HEK293T (cell line): Measurements from ENCODE around the gene SEC61A1.

Source experiments
- BHLHE40 ChIP-seq: fragments of 450-650 bp; IDR thresholded peaks from 2 replicates; pipeline ENCODE4 v1.6.1; 2016; ENCODE audit warnings: mild to moderate bottlenecking, moderate library complexity, borderline replicate concordance
- ELF4 ChIP-seq: fragments of 450-650 bp; IDR thresholded peaks from 2 replicates; pipeline ENCODE4 v1.6.1; 2017; ENCODE audit warnings: antibody characterized with exemption
- HDGF ChIP-seq: fragments of 450-650 bp; IDR thresholded peaks from 2 replicates; pipeline ENCODE4 v1.6.1; 2017; ENCODE audit warnings: antibody characterized with exemption, borderline replicate concordance
- SP1 ChIP-seq: fragments of 450-650 bp; IDR thresholded peaks from 2 replicates; pipeline ENCODE4 v1.6.1; 2017
- SUZ12 ChIP-seq: fragments of 450-650 bp; IDR thresholded peaks from 2 replicates; pipeline ENCODE4 v1.6.1; 2016; ENCODE audit warnings: mild to moderate bottlenecking
- TARDBP ChIP-seq: fragments of 450-650 bp; IDR thresholded peaks from 2 replicates; pipeline ENCODE4 v1.6.1; 2016
- ZNF384 ChIP-seq: fragments of 450-650 bp; IDR thresholded peaks from 2 replicates; pipeline ENCODE4 v1.6.1; 2016
- TF ChIP-seq, protein P1 (sequence below): fragments of 450-650 bp; IDR thresholded peaks from 2 replicates; pipeline ENCODE4 v1.6.1; 2016

DNA sequence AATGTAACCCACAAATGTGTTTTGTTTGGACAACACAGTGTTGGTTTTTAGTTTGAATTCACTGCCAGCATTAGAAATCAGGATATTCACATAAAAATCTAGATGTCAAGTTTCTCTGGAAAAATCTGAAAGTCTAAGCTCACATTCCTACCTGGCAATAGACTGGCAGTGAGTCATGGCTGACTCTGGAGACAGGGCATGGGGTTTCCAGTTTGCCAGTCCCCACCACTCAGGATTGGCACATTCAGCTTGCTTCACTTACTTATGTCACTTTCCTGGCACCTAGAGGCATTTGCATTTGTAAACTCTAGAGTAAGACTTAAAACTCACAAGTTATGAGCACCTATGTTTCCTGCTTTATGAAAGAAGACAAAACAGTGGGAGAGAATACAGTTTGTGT is 19.1 kb upstream of the SEC61A1 start:
- TF ChIP-seq, protein P1, sequence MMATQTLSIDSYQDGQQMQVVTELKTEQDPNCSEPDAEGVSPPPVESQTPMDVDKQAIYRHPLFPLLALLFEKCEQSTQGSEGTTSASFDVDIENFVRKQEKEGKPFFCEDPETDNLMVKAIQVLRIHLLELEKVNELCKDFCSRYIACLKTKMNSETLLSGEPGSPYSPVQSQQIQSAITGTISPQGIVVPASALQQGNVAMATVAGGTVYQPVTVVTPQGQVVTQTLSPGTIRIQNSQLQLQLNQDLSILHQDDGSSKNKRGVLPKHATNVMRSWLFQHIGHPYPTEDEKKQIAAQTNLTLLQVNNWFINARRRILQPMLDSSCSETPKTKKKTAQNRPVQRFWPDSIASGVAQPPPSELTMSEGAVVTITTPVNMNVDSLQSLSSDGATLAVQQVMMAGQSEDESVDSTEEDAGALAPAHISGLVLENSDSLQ = no peak
- TF ChIP-seq ELF4 (no peak), TARDBP (no peak), SP1 (no peak), BHLHE40 (no peak), ZNF384 (no peak), SUZ12 (no peak), HDGF (no peak)
